HG02884 (cell line): ENCODE data around the gene SVOPL.

Experiments used
- ATAC-seq: cut with Tn5 transposase; IDR thresholded peaks from one replicate; pipeline ENCODE4 v1.9.1; 2021; ENCODE audit warnings: mild to moderate bottlenecking, moderate library complexity; ENCODE audit not compliant: unreplicated experiment

Gene SVOPL

GRCh38 chr7:138565451-138566114 lies 135.6 kb downstream of the SVOPL start:
- no peak for ATAC-seq

- no peak for ATAC-seq
These were observed 136.1 kb downstream of the SVOPL start for GRCh38 chr7:138565071-138565450.

GRCh38 chr7:138564365-138564764 lies 136.8 kb downstream of the SVOPL start:
- no peak for ATAC-seq

DNA sequence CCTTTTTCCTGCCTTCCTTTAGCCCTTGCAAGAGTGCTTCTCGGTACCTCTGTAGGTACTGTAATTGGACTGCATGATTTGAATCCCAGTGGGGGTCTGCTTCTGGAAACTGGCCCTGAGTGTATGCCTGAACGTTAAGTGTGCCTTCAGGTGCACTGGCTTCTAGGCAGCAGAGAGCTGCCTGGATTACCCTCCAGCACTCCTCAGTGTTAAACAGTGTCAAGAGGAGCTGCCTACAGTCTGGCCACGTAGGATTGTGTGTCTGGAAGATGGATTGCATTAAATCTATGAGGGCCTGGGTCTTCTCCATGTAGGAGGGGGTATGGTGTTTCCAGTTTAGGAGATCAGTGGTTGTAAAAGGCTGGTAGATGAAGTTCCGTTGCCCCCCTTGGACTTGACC lies 137.4 kb downstream of the SVOPL start:
- ATAC-seq = no peak

GRCh38 chr7:138559448-138559847 lies 141.7 kb downstream of the SVOPL start:
- no peak for ATAC-seq

DNA sequence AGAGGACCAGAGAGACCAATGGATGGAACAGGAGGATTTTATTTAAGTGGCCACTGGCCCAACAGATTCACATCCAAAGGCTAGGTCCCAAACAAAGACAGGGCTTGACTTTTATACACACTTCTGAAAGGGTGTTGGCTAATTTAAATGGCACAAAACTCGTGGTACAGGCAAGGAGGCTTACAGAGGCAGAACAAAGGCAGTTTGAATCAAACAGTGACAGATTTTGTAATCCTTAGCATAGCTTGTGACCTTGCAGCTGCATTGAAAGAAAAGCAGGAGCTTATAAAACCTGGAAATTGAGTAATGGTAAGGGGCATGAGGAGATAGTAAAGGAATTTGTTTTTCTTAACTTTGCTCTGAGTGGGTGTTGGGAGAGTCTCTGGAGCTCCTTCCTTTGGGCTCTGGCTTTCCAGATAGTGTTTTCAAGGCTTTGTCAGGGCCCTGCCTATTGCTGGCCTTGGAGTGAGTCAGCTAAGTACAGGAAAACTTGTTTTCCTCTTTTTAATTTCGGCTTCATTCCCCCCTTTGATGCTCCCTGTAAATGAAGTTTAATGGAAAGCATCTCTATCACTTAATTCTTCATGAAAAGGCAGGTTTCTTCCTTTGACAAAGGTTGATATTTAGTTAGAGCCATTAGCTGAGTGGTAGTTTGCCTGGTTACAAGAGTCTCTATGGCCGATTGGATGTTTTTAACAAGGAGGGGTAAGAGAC lies 144.2 kb downstream of the SVOPL start:
- no peak for ATAC-seq

GRCh38 chr7:138555684-138556083 lies 145.5 kb downstream of the SVOPL start:
- no peak for ATAC-seq

GRCh38 chr7:138554674-138555073 lies 146.5 kb downstream of the SVOPL start:
- ATAC-seq = no peak

GRCh38 chr7:138553805-138554204 lies 147.4 kb downstream of the SVOPL start:
- no peak for ATAC-seq

GRCh38 chr7:138551102-138551501 lies 150.1 kb downstream of the SVOPL start:
- ATAC-seq = no peak

- ATAC-seq = no peak
These were observed 150.8 kb downstream of the SVOPL start for GRCh38 chr7:138550337-138550736.

GRCh38 chr7:138549082-138549481 lies 152.1 kb downstream of the SVOPL start:
- ATAC-seq = no peak

- no peak for ATAC-seq
These were observed 154.3 kb downstream of the SVOPL start for GRCh38 chr7:138546829-138547228.

- ATAC-seq = no peak
These were observed 155.0 kb downstream of the SVOPL start for GRCh38 chr7:138546064-138546619.

DNA sequence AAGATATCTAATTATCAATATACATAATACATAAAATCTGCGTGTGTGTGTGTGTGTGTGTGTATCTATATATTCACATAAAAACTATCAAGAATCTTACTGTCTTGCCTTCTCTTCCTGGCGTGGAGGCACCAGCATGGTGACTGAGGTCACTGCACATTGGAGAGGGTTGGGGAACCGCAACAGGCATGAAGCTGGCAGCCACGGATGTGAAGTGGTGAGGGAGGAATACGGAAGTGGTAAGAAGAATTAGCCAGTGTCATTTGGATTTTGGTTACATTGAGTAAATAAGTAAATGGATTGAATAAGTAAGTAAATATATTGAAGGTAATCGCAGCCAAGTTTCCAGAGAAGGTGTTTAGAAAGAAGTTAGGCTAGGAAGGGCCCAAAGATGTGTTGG lies 156.0 kb downstream of the SVOPL start:
- ATAC-seq = no peak
